Bronchial epithelial cell (primary cell): ENCODE data around the gene ABCC8. TPM values are rescaled to one million over a fixed set of nuclear protein-coding genes. Genes with fewer than 3 reads are reported as not detected.

Source experiments
- DNase-seq: peaks from one replicate; pipeline ENCODE4 v3.0.0-alpha.2; 2010; ENCODE audit warnings: low read depth
- FAIRE-seq: peaks from 2 replicates; lab custom pipeline; 2011; peaks lifted over from hg19 to GRCh38; lab: Jason Lieb, UNC
- H3K27me3 ChIP-seq: 2 replicates; pipeline ENCODE4 v1.5.1; 2011; ENCODE audit warnings: low read length; ENCODE audit not compliant: control insufficient read depth, insufficient read depth
- H3K36me3 ChIP-seq: 2 replicates; pipeline ENCODE4 v1.5.1; 2011; ENCODE audit warnings: low read length; ENCODE audit not compliant: control insufficient read depth, insufficient read depth
- H3K4me3 ChIP-seq: 2 replicates; pipeline ENCODE4 v1.5.1; 2011; ENCODE audit warnings: mild to moderate bottlenecking, low read depth, low read length, control low read depth
- total RNA-seq: library from RNA; depleted of rRNA; stranded (reverse); fragments of >200 nt; gene quantifications from 2 replicates; pipeline ENCODE4 v1.2.1, GENCODE V29; 2014
- TF ChIP-seq, protein P1 (sequence below): IDR thresholded peaks from 2 replicates; pipeline ENCODE4 v1.5.1; 2011; ENCODE audit warnings: mild to moderate bottlenecking, moderate library complexity, low read length, control low read depth, inconsistent platforms; ENCODE audit not compliant: insufficient read depth, severe bottlenecking

ABCC8 gene
- total RNA-seq, 1 donor from 2014 or later, result not detected

DNA sequence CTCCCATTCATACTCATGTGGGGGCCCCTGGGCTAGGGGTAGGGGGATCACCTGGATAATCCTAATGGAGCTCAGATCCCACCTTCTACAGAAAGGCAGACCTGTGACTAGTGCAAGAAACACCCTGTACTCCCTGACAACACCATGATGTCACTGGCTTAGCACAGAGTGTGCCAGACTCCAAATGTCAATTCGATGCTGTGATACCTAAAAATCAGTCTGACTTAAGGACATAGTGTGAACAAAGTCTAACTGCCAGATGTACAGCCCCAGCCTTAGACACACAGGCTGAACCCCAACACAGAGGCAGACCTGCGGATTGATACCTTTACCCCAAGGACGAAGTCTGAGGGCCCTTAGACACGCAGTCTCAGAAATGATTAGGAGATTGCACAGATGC, 8.5 kb downstream of the ABCC8 start:
- no peaks in the 10 kb centered on the region for H3K36me3 ChIP-seq
- H3K27me3 ChIP-seq, result no peaks in the 10 kb centered on the region
- TF ChIP-seq, protein P1, sequence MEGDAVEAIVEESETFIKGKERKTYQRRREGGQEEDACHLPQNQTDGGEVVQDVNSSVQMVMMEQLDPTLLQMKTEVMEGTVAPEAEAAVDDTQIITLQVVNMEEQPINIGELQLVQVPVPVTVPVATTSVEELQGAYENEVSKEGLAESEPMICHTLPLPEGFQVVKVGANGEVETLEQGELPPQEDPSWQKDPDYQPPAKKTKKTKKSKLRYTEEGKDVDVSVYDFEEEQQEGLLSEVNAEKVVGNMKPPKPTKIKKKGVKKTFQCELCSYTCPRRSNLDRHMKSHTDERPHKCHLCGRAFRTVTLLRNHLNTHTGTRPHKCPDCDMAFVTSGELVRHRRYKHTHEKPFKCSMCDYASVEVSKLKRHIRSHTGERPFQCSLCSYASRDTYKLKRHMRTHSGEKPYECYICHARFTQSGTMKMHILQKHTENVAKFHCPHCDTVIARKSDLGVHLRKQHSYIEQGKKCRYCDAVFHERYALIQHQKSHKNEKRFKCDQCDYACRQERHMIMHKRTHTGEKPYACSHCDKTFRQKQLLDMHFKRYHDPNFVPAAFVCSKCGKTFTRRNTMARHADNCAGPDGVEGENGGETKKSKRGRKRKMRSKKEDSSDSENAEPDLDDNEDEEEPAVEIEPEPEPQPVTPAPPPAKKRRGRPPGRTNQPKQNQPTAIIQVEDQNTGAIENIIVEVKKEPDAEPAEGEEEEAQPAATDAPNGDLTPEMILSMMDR, result no peak
- DNase-seq, result no peak
- H3K4me3 ChIP-seq, result no peak overlapping the region
- no peak for FAIRE-seq

DNA sequence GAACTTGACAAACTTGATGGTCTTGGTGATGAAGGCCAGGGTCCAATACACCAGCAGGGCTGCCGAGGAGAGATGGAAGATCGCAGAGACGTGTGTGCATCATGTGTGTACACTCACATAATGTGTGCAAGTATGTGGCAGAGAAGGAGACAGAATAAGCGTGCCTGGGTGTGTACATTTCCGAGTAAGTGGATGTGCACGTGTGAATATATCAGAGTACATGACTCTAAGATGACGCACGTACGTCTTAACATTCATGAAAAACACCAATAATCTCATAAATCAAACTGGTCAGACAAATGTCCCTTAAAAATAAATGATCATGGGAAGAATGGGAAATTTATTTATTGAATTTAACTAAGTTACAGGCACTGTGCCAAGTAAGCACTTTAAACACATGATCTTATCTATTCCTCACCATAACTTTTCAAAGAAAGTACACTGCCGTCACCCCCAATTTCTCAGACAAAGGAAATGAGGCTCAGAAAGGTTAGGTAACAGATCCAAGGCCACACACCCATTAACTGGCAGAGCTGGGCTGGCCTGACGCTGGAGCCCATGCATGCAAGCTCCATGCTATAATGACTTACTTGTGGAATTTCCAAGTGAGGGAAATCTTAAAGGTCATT, 13.0 kb downstream of the ABCC8 start:
- Histone ChIP-seq H3K36me3 (no peaks in the 10 kb centered on the region), H3K4me3 (no peak overlapping the region), H3K27me3 (no peaks in the 10 kb centered on the region)
- FAIRE-seq (no peak), DNase-seq (no peak)
- TF ChIP-seq, protein P1, result no peak

GRCh38 chr11:17462940-17463339, 13.7 kb downstream of the ABCC8 start:
- Histone ChIP-seq H3K36me3 (no peaks in the 10 kb centered on the region), H3K27me3 (no peaks in the 10 kb centered on the region), H3K4me3 (no peak overlapping the region)
- FAIRE-seq (no peak), DNase-seq (no peak)
- TF ChIP-seq, protein P1, result no peak

GRCh38 chr11:17460406-17460805, 16.2 kb downstream of the ABCC8 start:
- no peaks in the 10 kb centered on the region for H3K27me3 ChIP-seq
- no peak for FAIRE-seq
- H3K4me3 ChIP-seq, result no peak overlapping the region
- TF ChIP-seq, protein P1, result no peak
- no peaks in the 10 kb centered on the region for H3K36me3 ChIP-seq
- no peak for DNase-seq

GRCh38 chr11:17459236-17459896, 17.3 kb downstream of the ABCC8 start:
- H3K27me3 ChIP-seq, result no peaks in the 10 kb centered on the region
- FAIRE-seq (no peak), DNase-seq (no peak)
- H3K4me3 ChIP-seq, result no peak overlapping the region
- no peaks in the 10 kb centered on the region for H3K36me3 ChIP-seq
- TF ChIP-seq, protein P1, result no peak
